Lower leg skin (tissue), 4 donors: Measurements from ENCODE around the gene EFCAB7. TPM values are rescaled to one million over a fixed set of nuclear protein-coding genes. Genes with fewer than 3 reads are reported as not detected.

Experiments
- DNase-seq, 2 donors: peaks; one replicate each; pipeline ENCODE4 v3.0.0-alpha.2; 2019; ENCODE audit warnings: low spot score in 2 of 2
- H3K4me3 ChIP-seq: fragments of 200-600 bp; sonication (generic); 2 replicates; pipeline ENCODE4 v1.5.1; 2017; ENCODE audit warnings: mild to moderate bottlenecking, low read depth; ENCODE audit not compliant: poor library complexity, severe bottlenecking
- CTCF ChIP-seq, 3 donors: fragments of 450-650 bp; IDR thresholded peaks; one replicate each; pipeline ENCODE4 v1.5.1; 2016; ENCODE audit warnings: antibody characterized with exemption in 3 of 3, mild to moderate bottlenecking in 3 of 3, moderate library complexity in 2 of 3
- POLR2A ChIP-seq, 2 donors: fragments of 450-650 bp; IDR thresholded peaks; one replicate each; pipeline ENCODE4 v1.6.1; 2016 to 2017; ENCODE audit warnings: antibody characterized with exemption in 2 of 2, mild to moderate bottlenecking in 1 of 2, moderate library complexity in 1 of 2
- WGBS, 2 donors: methylation state at CpG; one replicate each; pipeline ENCODE4 v1.1.5; 2018; 5-methylcytosine and 5-hydroxymethylcytosine counted together
- intact Hi-C: fragments of 100-400 bp; cut with DNase I; formaldehyde crosslinking; loops from one replicate; pipeline ENCODE4 v1.15.0; 2023; ENCODE audit warnings: low total_unique reads
- total RNA-seq, 4 donors: library from RNA; depleted of rRNA; stranded (reverse); fragments of >200 nt; gene quantifications; one replicate each; pipeline ENCODE4 v1.1.0, GENCODE V29; 2016

Gene EFCAB7
- total RNA-seq, 4 donors from 2014 or later = 3.2 to 10.9 (median 7.1) TPM

- WGBS, 2 donors = 91 to 98% methylated on average over 2 of the region's 2 CpGs
- TF ChIP-seq CTCF (IDR thresholded peaks at IDR 0.05) (no peak), POLR2A (IDR thresholded peaks at IDR 0.05) (no peak)
- intact Hi-C loops = no loop called here
- DNase-seq = no peak
- H3K4me3 ChIP-seq = no peak overlapping the region
Measured at GRCh38 chr1:63497577-63497976, 25.7 kb upstream of the EFCAB7 start.

- H3K4me3 ChIP-seq = no peak overlapping the region
- no peak for DNase-seq
- 92 to 100% methylated on average over 1 of the region's 1 CpG for WGBS, 2 donors
- no peak for TF ChIP-seq CTCF (IDR thresholded peaks at IDR 0.05)
- no peak for TF ChIP-seq POLR2A (IDR thresholded peaks at IDR 0.05)
- intact Hi-C loops = no loop called here
Measured at GRCh38 chr1:63498106-63498505, 25.2 kb upstream of the EFCAB7 start.

GRCh38 chr1:63501256-63501655 is 22.1 kb upstream of the EFCAB7 start:
- H3K4me3 ChIP-seq = no peak overlapping the region
- 88 to 94% methylated on average over 3 of the region's 3 CpGs for WGBS, 2 donors
- DNase-seq = no peak
- TF ChIP-seq CTCF (IDR thresholded peaks at IDR 0.05) (no peak), POLR2A (IDR thresholded peaks at IDR 0.05) (no peak)
- intact Hi-C loops = no loop called here

GRCh38 chr1:63506782-63507181 is 16.5 kb upstream of the EFCAB7 start:
- intact Hi-C loops = no loop called here
- no peak overlapping the region for H3K4me3 ChIP-seq
- no peak for DNase-seq
- no peak for TF ChIP-seq POLR2A (IDR thresholded peaks at IDR 0.05)
- TF ChIP-seq CTCF (IDR thresholded peaks at IDR 0.05) = no peak

GRCh38 chr1:63509718-63510117 is 13.6 kb upstream of the EFCAB7 start:
- 87% methylated on average over 10 of the region's 10 CpGs for WGBS, 2 donors
- intact Hi-C loops = no loop called here
- TF ChIP-seq POLR2A (IDR thresholded peaks at IDR 0.05) (no peak), CTCF (IDR thresholded peaks at IDR 0.05) (no peak)

GRCh38 chr1:63512584-63512983 is 10.7 kb upstream of the EFCAB7 start:
- no peak for DNase-seq
- TF ChIP-seq CTCF (IDR thresholded peaks at IDR 0.05) = no peak
- no peak for TF ChIP-seq POLR2A (IDR thresholded peaks at IDR 0.05)
- H3K4me3 ChIP-seq = no peak overlapping the region
- intact Hi-C loops = no loop called here

More at GRCh38 chr1:63509718-63510117, 13.6 kb upstream of the EFCAB7 start:
- DNase-seq = no peak
- no peak overlapping the region for H3K4me3 ChIP-seq
